Liver (tissue), 3 donors: ENCODE data around the gene PLA2G2F.

Experiments
- CTCF ChIP-seq: fragments of 150-350 bp; IDR thresholded peaks from 2 replicates; pipeline ENCODE4 v1.5.1; 2017; ENCODE audit warnings: improper control_type of control experiment, low read depth, low read length; ENCODE audit not compliant: missing input control
- EGR1 ChIP-seq, 2 donors: IDR thresholded peaks; 2 replicates each; pipeline ENCODE4 v1.6.1; 2016 to 2018; ENCODE audit warnings: antibody characterized with exemption in 2 of 2, low read depth in 2 of 2
- GABPA ChIP-seq, 2 donors: IDR thresholded peaks in 1 of 2; conservative IDR thresholded peaks in 1 of 2; 2 replicates each; pipeline ENCODE4 v1.6.1; 2016; ENCODE audit warnings: antibody characterized with exemption in 2 of 2, mild to moderate bottlenecking in 1 of 2, moderate library complexity in 1 of 2
- HNF4G ChIP-seq: IDR thresholded peaks from 2 replicates; pipeline ENCODE4 v1.6.1; 2016; ENCODE audit warnings: antibody characterized with exemption
- JUND ChIP-seq, 2 donors: IDR thresholded peaks; 2 replicates each; pipeline ENCODE4 v1.6.1; 2016; ENCODE audit warnings: antibody characterized with exemption in 2 of 2
- MAX ChIP-seq: IDR thresholded peaks from 2 replicates; pipeline ENCODE4 v1.6.1; 2016; ENCODE audit warnings: antibody characterized with exemption
- NR2F2 ChIP-seq: IDR thresholded peaks from 2 replicates; pipeline ENCODE4 v1.6.1; 2016; ENCODE audit warnings: antibody characterized with exemption
- RAD21 ChIP-seq, 2 donors: IDR thresholded peaks; 2 replicates each; pipeline ENCODE4 v1.6.1; 2016; ENCODE audit warnings: antibody characterized with exemption in 2 of 2, mild to moderate bottlenecking in 2 of 2
- SP1 ChIP-seq: IDR thresholded peaks from 2 replicates; pipeline ENCODE4 v1.6.1; 2018; ENCODE audit warnings: antibody characterized with exemption, mild to moderate bottlenecking
- TAF1 ChIP-seq: conservative IDR thresholded peaks from 2 replicates; pipeline ENCODE4 v1.6.1; 2016; ENCODE audit warnings: antibody characterized with exemption, mild to moderate bottlenecking
- YY1 ChIP-seq: IDR thresholded peaks from 2 replicates; pipeline ENCODE4 v1.6.1; 2016; ENCODE audit warnings: antibody characterized with exemption, mild to moderate bottlenecking
- TF ChIP-seq, protein P1 (sequence below): IDR thresholded peaks from 2 replicates; pipeline ENCODE4 v1.6.1; 2016; ENCODE audit warnings: antibody characterized with exemption, mild to moderate bottlenecking
- donor health status: healthy.
- donor health status: healthy.

DNA sequence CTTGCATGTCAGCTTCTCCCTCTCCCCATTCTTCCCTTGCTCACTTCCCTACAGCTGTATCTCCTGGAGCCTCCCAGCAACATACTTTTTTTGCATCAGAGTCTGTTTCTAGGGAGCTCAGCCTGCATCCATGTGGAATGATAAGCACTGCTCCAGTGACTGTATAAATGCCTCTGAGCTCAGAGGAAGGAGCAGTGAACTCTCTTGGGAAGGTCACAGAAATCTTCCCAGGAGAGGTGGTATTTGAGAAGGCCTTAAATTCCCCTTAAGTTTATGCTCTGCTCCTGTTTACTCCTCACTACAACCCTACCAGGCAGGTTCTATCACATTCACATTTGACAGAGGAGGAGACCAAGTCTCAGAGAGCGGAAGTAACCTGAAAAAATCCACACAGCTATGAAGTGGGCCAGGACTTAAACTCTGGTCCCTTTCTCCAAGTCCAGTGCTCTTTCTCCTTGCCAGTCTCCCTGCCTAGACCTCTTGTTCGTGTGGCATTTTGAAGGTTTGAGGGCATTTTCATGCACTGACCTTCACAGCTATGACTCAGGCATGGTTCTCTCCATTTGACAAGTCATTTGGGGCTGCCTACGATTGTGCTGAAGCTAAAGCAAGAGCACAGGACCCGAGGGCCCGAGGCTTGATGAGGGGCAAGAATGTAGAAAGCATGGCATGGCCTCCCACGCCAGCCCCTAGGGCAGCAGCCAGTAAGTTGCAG, 41.2 kb downstream of the PLA2G2F start:
- TF ChIP-seq EGR1 (IDR thresholded peaks at IDR 0.05; ENCODE audit: low read depth in 2 of 2) (no peak), GABPA (IDR thresholded peaks at IDR 0.05 in 1 of 2, conservative IDR thresholded peaks at IDR 0.05 in 1 of 2) (no peak), MAX (no peak), CTCF (no peak), TAF1 (no peak), YY1 (no peak), RAD21 (IDR thresholded peaks at IDR 0.05) (no peak), HNF4G (no peak), JUND (IDR thresholded peaks at IDR 0.05) (no peak), SP1 (no peak), NR2F2 (no peak)
- TF ChIP-seq, protein P1, sequence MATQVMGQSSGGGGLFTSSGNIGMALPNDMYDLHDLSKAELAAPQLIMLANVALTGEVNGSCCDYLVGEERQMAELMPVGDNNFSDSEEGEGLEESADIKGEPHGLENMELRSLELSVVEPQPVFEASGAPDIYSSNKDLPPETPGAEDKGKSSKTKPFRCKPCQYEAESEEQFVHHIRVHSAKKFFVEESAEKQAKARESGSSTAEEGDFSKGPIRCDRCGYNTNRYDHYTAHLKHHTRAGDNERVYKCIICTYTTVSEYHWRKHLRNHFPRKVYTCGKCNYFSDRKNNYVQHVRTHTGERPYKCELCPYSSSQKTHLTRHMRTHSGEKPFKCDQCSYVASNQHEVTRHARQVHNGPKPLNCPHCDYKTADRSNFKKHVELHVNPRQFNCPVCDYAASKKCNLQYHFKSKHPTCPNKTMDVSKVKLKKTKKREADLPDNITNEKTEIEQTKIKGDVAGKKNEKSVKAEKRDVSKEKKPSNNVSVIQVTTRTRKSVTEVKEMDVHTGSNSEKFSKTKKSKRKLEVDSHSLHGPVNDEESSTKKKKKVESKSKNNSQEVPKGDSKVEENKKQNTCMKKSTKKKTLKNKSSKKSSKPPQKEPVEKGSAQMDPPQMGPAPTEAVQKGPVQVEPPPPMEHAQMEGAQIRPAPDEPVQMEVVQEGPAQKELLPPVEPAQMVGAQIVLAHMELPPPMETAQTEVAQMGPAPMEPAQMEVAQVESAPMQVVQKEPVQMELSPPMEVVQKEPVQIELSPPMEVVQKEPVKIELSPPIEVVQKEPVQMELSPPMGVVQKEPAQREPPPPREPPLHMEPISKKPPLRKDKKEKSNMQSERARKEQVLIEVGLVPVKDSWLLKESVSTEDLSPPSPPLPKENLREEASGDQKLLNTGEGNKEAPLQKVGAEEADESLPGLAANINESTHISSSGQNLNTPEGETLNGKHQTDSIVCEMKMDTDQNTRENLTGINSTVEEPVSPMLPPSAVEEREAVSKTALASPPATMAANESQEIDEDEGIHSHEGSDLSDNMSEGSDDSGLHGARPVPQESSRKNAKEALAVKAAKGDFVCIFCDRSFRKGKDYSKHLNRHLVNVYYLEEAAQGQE: no peak
